Measurements from ENCODE around the gene TTYH2. TPM values are rescaled to one million over a fixed set of nuclear protein-coding genes. Genes with fewer than 3 reads are reported as not detected.

Gene TTYH2
- total RNA-seq, 1 experiment from 2014 or later, result 5.4 TPM

DNA sequence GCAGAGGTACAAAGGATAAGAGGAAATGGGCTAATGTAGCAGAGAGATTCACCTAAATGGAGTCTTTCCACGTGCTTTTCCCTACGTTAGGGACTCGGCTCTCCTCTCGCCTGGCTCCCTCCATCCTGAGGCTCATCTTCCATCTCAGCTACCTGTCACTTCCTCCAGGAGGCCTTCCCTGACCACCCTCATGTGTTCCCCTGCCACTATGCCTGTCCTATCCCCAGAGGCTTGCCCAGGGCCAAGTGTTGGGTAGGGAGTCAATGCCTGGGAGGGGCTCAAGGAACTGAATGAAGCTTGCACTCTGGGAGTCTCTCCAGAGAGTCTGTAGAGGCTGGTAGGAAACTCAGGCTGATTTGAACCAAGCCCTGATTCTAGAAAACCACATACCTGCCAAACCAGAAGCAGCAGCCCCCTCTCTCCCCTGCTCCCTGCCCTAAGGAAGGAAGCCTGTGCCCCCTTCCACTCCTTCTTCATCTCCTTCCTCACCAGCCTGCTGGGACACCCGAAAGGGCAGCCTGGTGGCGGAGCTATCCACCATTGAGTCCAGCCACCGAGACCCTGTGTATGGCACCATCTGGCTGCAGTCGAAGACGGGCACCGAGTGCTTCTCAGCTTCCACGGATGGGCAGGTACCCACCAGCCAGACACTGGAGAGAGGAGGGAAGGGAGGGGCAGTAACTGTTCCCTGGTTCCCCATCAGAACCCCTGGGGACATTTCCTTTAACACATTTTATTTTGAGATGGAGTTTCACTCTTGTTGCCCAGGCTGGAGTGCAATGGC is 86.0 kb downstream of the TTYH2 start:
- TF ChIP-seq, protein P1, sequence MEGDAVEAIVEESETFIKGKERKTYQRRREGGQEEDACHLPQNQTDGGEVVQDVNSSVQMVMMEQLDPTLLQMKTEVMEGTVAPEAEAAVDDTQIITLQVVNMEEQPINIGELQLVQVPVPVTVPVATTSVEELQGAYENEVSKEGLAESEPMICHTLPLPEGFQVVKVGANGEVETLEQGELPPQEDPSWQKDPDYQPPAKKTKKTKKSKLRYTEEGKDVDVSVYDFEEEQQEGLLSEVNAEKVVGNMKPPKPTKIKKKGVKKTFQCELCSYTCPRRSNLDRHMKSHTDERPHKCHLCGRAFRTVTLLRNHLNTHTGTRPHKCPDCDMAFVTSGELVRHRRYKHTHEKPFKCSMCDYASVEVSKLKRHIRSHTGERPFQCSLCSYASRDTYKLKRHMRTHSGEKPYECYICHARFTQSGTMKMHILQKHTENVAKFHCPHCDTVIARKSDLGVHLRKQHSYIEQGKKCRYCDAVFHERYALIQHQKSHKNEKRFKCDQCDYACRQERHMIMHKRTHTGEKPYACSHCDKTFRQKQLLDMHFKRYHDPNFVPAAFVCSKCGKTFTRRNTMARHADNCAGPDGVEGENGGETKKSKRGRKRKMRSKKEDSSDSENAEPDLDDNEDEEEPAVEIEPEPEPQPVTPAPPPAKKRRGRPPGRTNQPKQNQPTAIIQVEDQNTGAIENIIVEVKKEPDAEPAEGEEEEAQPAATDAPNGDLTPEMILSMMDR (IDR thresholded peaks at IDR 0.05; ENCODE audit: insufficient read depth in 1 of 2, low read depth in 1 of 2, low read length in 1 of 2, severe bottlenecking in 1 of 2, unreplicated experiment in 1 of 2), result no peak
- H3K27me3 ChIP-seq (replicated peaks; ENCODE audit: control insufficient read depth, insufficient read depth, low read length), result no peaks in the 10 kb centered on the region
- H3K4me1 ChIP-seq, result 0 out of 2 replicates have a peak, but pooled peaks cover 5% of the 10 kb centered on the region
- no TSS peak for BruUV-seq (replicated peaks)
- ChIA-PET CTCF (interaction anchor here (1.1 kb wide), 1 partner anchor 65 kb away, joined by 5 read pairs; no protein-coding TSS in a partner anchor), POLR2A (no interaction called here)
- no peaks in the 10 kb centered on the region for H3K9me3 Mint-ChIP-seq (ENCODE audit: unreplicated experiment)
- no peak overlapping the region for H3K27ac Mint-ChIP-seq (ENCODE audit: unreplicated experiment)
- no peaks in the 10 kb centered on the region for H3K9me3 ChIP-seq
- H3K36me3 Mint-ChIP-seq (ENCODE audit: insufficient read depth, unreplicated experiment), result no peaks in the 10 kb centered on the region
- no peak overlapping the region for H3K4me3 Mint-ChIP-seq (ENCODE audit: unreplicated experiment)
- intact Hi-C loops (cut with micrococcal nuclease; ENCODE audit: unreplicated experiment), result loop anchor here (2.0 kb wide), 1 partner anchor 159 kb away; no protein-coding TSS in a partner anchor
- no peak overlapping the region for H3K4me3 ChIP-seq (ENCODE audit: low read depth, low read length)
- H3K27me3 Mint-ChIP-seq (ENCODE audit: insufficient read depth, unreplicated experiment), result peaks cover 3% of the 10 kb centered on the region
- H3K36me3 ChIP-seq (ENCODE audit: control insufficient read depth, insufficient read depth, low read length), result no peaks in the 10 kb centered on the region
- H3K4me1 Mint-ChIP-seq (ENCODE audit: low read depth, unreplicated experiment), result peaks cover 8% of the 10 kb centered on the region
- no peak for DNase-seq

DNA sequence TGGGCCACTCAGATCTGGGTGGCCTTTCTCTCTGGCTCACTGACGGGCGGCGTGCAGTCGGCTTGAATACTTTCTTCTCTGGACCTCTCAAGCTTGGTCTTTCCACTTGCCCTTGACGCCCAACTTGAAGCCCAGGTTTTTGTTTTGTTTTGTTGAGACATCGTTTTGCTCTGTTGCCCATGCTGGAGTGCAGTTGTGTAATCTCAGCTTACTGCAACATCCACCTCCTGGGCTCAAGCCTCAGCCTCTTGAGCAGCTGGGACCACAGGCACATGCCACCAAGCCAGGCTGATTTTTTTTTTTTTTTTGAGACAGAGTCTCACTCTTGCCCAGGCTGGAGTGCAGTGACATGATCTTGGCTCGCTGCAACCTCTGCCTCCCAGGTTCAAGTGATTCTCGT is 89.9 kb downstream of the TTYH2 start:
- H3K4me3 Mint-ChIP-seq (ENCODE audit: unreplicated experiment), result no peak overlapping the region
- Histone ChIP-seq H3K4me3 (ENCODE audit: low read depth, low read length) (no peak overlapping the region), H3K4me1 (no peaks in the 10 kb centered on the region), H3K36me3 (ENCODE audit: control insufficient read depth, insufficient read depth, low read length) (no peaks in the 10 kb centered on the region), H3K27me3 (replicated peaks; ENCODE audit: control insufficient read depth, insufficient read depth, low read length) (no peaks in the 10 kb centered on the region), H3K9me3 (no peaks in the 10 kb centered on the region)
- intact Hi-C loops (cut with micrococcal nuclease; ENCODE audit: unreplicated experiment), result no loop called here
- no peaks in the 10 kb centered on the region for H3K4me1 Mint-ChIP-seq (ENCODE audit: low read depth, unreplicated experiment)
- H3K9me3 Mint-ChIP-seq (ENCODE audit: unreplicated experiment), result no peaks in the 10 kb centered on the region
- TF ChIP-seq, protein P1 (IDR thresholded peaks at IDR 0.05; ENCODE audit: insufficient read depth in 1 of 2, low read depth in 1 of 2, low read length in 1 of 2, severe bottlenecking in 1 of 2, unreplicated experiment in 1 of 2), result no peak
- H3K36me3 Mint-ChIP-seq (ENCODE audit: insufficient read depth, unreplicated experiment), result no peaks in the 10 kb centered on the region
- ChIA-PET POLR2A (no interaction called here), CTCF (interaction anchor here (0.6 to 1.7 kb wide), 2 partner anchors 22 to 58 kb away, joined by 3 to 5 read pairs; partner anchors contain the start of gene BTBD17)
- H3K27me3 Mint-ChIP-seq (ENCODE audit: insufficient read depth, unreplicated experiment), result peaks cover 3% of the 10 kb centered on the region
- DNase-seq, result no peak
- BruUV-seq (replicated peaks), result no TSS peak
- no peak overlapping the region for H3K27ac Mint-ChIP-seq (ENCODE audit: unreplicated experiment)

DNA sequence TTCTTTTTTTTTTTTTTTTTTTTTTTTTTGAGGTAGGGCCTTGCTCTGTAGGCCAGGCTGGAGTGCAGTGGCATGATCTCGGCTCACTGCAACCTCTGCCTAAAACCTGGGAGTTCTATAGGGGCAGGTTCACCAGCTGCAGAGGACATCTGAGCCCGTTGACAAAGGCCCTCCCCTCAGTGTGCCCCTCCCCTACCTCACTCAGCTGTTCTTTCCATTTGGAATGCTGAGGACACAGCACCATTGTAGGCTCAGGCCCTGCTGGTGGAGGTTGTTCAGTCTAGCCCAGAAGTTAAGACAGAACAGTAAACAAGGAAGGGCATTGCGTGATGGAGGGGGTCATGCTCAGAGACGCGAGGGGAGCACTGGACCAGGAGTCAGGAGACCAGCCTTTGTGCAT is 90.8 kb downstream of the TTYH2 start:
- BruUV-seq (replicated peaks), result no TSS peak
- Histone ChIP-seq H3K27me3 (replicated peaks; ENCODE audit: control insufficient read depth, insufficient read depth, low read length) (no peaks in the 10 kb centered on the region), H3K4me1 (no peaks in the 10 kb centered on the region), H3K4me3 (ENCODE audit: low read depth, low read length) (no peak overlapping the region), H3K9me3 (no peaks in the 10 kb centered on the region), H3K36me3 (ENCODE audit: control insufficient read depth, insufficient read depth, low read length) (no peaks in the 10 kb centered on the region)
- no peaks in the 10 kb centered on the region for H3K36me3 Mint-ChIP-seq (ENCODE audit: insufficient read depth, unreplicated experiment)
- no peaks in the 10 kb centered on the region for H3K9me3 Mint-ChIP-seq (ENCODE audit: unreplicated experiment)
- H3K4me1 Mint-ChIP-seq (ENCODE audit: low read depth, unreplicated experiment), result no peaks in the 10 kb centered on the region
- TF ChIP-seq, protein P1 (IDR thresholded peaks at IDR 0.05; ENCODE audit: insufficient read depth in 1 of 2, low read depth in 1 of 2, low read length in 1 of 2, severe bottlenecking in 1 of 2, unreplicated experiment in 1 of 2), result no peak
- ChIA-PET CTCF (interaction anchor here (1.7 kb wide), 1 partner anchor 57 kb away, joined by 5 read pairs; the partner anchor contains the start of gene BTBD17), POLR2A (no interaction called here)
- peaks cover 3% of the 10 kb centered on the region for H3K27me3 Mint-ChIP-seq (ENCODE audit: insufficient read depth, unreplicated experiment)
- no peak for DNase-seq
- no peak overlapping the region for H3K27ac Mint-ChIP-seq (ENCODE audit: unreplicated experiment)
- intact Hi-C loops (cut with micrococcal nuclease; ENCODE audit: unreplicated experiment), result no loop called here
- H3K4me3 Mint-ChIP-seq (ENCODE audit: unreplicated experiment), result no peak overlapping the region
